ENCODE measurements around the gene MSI2. TPM values are rescaled to one million over a fixed set of nuclear protein-coding genes. Genes with fewer than 3 reads are reported as not detected.
A peak's percentile ranks its signal among the peaks of the same experiment; 100 is the strongest.

Gene MSI2
- total RNA-seq, 1 donor from 2014 or later, result 144 TPM

DNA sequence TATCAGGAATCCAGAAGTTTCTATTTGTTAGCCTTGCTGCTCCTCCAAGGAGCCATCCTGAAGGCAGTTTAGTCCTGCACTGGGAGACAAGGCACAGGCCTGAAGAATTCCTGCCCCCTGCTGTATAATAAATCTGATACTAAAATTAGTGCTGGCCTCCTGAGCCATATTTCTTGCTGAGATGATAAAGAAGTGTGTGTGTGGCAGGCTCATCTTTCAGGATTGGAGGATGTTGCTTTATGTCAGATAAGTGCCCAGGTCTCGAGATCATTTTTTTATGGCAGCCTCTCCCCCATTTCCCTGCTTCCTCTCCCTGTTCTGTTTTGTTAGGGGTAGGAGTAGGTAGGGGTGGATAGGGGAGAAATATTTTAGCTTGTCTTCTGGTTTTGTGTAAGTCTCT, 26.0 kb downstream of the MSI2 start:
- Mint-ChIP-seq H3K4me1 (peaks cover 50% of the 10 kb centered on the region), H3K27me3 (ENCODE audit: low read depth) (peaks cover 33% of the 10 kb centered on the region), H3K4me3 (no peak overlapping the region), H3K9me3 (no peaks in the 10 kb centered on the region), H3K36me3 (peaks cover 33% of the 10 kb centered on the region), H3K27ac (peak overlapping the region; percentile 22)
- TF ChIP-seq, protein P1, sequence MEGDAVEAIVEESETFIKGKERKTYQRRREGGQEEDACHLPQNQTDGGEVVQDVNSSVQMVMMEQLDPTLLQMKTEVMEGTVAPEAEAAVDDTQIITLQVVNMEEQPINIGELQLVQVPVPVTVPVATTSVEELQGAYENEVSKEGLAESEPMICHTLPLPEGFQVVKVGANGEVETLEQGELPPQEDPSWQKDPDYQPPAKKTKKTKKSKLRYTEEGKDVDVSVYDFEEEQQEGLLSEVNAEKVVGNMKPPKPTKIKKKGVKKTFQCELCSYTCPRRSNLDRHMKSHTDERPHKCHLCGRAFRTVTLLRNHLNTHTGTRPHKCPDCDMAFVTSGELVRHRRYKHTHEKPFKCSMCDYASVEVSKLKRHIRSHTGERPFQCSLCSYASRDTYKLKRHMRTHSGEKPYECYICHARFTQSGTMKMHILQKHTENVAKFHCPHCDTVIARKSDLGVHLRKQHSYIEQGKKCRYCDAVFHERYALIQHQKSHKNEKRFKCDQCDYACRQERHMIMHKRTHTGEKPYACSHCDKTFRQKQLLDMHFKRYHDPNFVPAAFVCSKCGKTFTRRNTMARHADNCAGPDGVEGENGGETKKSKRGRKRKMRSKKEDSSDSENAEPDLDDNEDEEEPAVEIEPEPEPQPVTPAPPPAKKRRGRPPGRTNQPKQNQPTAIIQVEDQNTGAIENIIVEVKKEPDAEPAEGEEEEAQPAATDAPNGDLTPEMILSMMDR (IDR thresholded peaks at IDR 0.05; ENCODE audit: unreplicated experiment), result no peak
- no peak for DNase-seq (ENCODE audit: low spot score in 2 of 2, unreplicated experiment in 2 of 2)

DNA sequence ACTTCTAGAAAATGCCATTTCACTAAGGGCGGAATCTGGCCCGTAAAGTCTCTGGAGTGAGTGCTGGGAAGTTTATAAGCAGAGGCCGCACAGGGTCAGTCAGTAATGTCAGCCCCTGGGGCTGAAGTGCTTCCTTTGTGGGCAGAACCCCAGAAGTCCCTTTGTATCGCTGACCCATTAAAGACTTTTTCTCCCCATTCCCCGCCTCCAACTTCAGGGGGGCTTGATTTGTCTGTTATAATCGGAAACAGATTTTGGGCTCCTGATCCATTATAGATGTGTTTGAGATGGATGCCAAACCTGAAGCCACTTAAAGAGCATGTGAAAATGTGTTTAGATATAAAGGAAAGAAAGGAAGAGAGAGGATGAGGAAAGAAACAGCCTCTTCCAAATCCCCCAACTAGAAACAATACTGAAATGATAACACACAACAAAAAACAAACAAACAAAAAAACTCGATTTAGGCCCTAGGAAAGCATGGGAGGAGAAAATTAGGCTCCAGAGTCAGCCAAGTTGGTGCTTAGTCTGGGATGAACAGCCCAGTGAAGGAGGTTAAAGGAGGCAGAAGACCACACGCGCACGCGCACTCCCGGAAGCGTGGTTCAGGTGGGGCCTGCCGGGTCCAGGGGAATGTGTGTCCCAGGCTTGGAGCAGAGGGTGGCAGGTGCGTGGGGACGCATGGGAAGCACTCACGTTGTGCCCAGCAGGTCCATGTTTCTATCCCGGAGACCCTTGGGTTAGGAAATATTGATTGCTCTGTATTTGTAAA, 27.1 kb downstream of the MSI2 start:
- DNase-seq (ENCODE audit: low spot score in 2 of 2, unreplicated experiment in 2 of 2), result no peak
- H3K27me3 Mint-ChIP-seq (ENCODE audit: low read depth), result peaks cover 31% of the 10 kb centered on the region
- peak overlapping the region; percentile 89 for H3K27ac Mint-ChIP-seq
- no peak overlapping the region for H3K4me3 Mint-ChIP-seq
- peaks cover 61% of the 10 kb centered on the region for H3K4me1 Mint-ChIP-seq
- no peaks in the 10 kb centered on the region for H3K9me3 Mint-ChIP-seq
- TF ChIP-seq, protein P1 (IDR thresholded peaks at IDR 0.05; ENCODE audit: unreplicated experiment), result no peak
- H3K36me3 Mint-ChIP-seq, result peaks cover 26% of the 10 kb centered on the region

DNA sequence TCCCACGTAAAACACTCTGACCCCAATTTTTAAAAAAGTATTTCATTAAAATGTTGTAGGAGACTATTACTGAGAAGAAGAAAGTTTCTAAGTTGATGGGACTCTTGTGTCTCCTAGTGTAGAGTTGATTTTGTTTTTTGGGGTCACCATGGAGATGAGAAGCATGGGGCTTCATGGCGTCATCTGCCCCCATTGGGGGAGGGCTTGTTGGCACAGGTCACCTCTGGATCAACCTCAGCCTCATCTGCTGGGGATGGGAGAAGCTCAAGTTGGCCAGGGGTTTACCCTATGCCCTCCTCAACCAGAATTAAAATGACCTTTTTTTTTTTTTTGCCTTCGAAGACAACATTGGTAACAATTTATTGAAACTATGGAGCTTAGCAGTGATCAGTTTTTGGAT, 28.3 kb downstream of the MSI2 start:
- DNase-seq (ENCODE audit: low spot score in 2 of 2, unreplicated experiment in 2 of 2), result no peak
- Mint-ChIP-seq H3K27ac (peak overlapping the region; percentile 73), H3K9me3 (no peaks in the 10 kb centered on the region), H3K27me3 (ENCODE audit: low read depth) (peaks cover 23% of the 10 kb centered on the region), H3K4me1 (peaks cover 71% of the 10 kb centered on the region), H3K36me3 (peaks cover 18% of the 10 kb centered on the region), H3K4me3 (no peak overlapping the region)
- TF ChIP-seq, protein P1 (IDR thresholded peaks at IDR 0.05; ENCODE audit: unreplicated experiment), result no peak

DNA sequence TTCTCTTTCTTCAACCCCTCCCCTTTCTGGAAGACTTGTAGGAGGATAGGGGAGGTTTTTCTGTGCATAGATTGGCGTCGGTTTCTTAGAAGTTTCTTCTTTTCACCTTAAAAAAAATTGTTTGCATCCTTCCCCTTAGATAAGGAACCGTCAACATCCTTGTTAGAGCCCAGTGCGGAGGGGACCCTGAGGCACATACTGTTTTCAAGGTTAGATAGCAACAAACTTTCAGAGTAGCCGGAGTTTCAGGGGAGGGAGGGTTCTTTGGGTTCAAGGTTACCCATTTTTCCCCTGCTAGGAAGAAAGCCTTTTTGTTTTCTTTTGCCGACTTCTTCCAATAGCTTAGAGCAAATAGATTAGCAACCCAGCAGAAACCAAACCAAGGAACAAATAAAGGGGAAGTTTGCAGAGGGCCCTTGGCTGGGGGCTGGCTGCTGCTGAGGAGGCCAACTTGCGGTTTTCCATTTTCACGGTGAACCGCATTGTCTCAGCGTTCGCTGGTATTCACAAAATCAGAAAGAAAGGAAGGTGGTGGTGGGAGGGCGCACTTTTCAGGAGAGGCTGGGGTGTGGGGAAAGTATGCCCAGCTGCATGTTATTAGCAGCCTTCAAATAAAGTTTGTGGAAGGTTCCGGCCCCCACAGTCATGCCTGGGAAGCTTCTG, 28.8 kb downstream of the MSI2 start:
- Mint-ChIP-seq H3K36me3 (peaks cover 14% of the 10 kb centered on the region), H3K9me3 (no peaks in the 10 kb centered on the region), H3K4me3 (no peak overlapping the region), H3K27me3 (ENCODE audit: low read depth) (peaks cover 17% of the 10 kb centered on the region), H3K27ac (peak overlapping the region; percentile 73), H3K4me1 (peaks cover 71% of the 10 kb centered on the region)
- TF ChIP-seq, protein P1 (IDR thresholded peaks at IDR 0.05; ENCODE audit: unreplicated experiment), result no peak
- no peak for DNase-seq (ENCODE audit: low spot score in 2 of 2, unreplicated experiment in 2 of 2)

DNA sequence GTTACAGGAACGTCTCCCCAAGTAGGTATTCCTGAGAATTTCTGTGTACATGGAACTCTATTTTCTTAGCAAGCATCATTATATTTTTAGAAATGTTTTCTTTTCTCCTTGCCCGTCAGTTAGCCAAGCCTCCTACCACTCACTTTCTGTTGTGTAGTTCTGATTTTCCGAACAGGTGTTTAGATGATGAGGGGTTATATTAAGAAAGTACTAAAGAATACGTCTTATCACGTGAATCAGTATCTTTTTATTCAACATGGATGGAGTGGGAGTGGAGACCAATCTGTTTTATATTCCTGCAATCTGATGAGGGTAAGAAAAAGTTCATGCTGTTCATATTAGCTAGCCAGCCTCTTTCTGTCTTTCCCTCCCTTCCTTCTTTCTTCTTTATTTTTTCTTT, 29.4 kb downstream of the MSI2 start:
- no peak for DNase-seq (ENCODE audit: low spot score in 2 of 2, unreplicated experiment in 2 of 2)
- peak overlapping the region; percentile 73 for H3K27ac Mint-ChIP-seq
- peaks cover 14% of the 10 kb centered on the region for H3K27me3 Mint-ChIP-seq (ENCODE audit: low read depth)
- H3K9me3 Mint-ChIP-seq, result no peaks in the 10 kb centered on the region
- TF ChIP-seq, protein P1 (IDR thresholded peaks at IDR 0.05; ENCODE audit: unreplicated experiment), result no peak
- peaks cover 11% of the 10 kb centered on the region for H3K36me3 Mint-ChIP-seq
- H3K4me1 Mint-ChIP-seq, result peaks cover 73% of the 10 kb centered on the region
- H3K4me3 Mint-ChIP-seq, result no peak overlapping the region

Measured in mesothelial cell of epicardium (in vitro differentiated cells).